DOHH2 (cell line): Measurements from ENCODE around the gene GPD1L.

Experiments
- EZH2phosphoT487 ChIP-seq: fragments of 200-600 bp; sonication (generic); IDR thresholded peaks from 2 replicates; pipeline ENCODE4 v1.6.1; 2017; ENCODE audit warnings: borderline replicate concordance, mild to moderate bottlenecking, antibody characterized with exemption, low read length, moderate library complexity, mixed read lengths
- TF ChIP-seq, protein P1 (sequence below): fragments of 200-600 bp; sonication (generic); IDR thresholded peaks from one replicate; pipeline ENCODE4 v1.5.1; 2014; ENCODE audit warnings: antibody characterized with exemption, mild to moderate bottlenecking, low read depth, low read length; ENCODE audit not compliant: poor library complexity, severe bottlenecking

DNA sequence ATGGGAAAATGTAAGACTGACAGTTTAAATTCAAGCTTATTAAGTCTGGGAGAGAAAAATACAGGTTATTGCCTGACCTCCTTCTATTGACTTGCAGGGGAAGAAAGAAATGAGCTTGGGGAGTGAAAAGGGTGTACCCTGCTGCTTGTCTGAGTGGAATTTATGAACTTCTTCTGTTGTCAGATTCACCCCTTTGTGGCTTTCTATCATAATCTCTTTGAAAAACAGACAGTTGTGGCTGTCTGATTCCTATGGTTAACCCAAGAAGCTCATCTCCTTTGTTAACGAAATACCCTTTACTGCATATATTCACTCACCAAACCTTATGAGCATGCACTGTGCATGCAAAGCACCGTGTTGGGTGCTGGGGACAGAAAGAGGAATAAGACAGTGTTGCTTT is 22.5 kb downstream of the GPD1L start:
- TF ChIP-seq, protein P1, sequence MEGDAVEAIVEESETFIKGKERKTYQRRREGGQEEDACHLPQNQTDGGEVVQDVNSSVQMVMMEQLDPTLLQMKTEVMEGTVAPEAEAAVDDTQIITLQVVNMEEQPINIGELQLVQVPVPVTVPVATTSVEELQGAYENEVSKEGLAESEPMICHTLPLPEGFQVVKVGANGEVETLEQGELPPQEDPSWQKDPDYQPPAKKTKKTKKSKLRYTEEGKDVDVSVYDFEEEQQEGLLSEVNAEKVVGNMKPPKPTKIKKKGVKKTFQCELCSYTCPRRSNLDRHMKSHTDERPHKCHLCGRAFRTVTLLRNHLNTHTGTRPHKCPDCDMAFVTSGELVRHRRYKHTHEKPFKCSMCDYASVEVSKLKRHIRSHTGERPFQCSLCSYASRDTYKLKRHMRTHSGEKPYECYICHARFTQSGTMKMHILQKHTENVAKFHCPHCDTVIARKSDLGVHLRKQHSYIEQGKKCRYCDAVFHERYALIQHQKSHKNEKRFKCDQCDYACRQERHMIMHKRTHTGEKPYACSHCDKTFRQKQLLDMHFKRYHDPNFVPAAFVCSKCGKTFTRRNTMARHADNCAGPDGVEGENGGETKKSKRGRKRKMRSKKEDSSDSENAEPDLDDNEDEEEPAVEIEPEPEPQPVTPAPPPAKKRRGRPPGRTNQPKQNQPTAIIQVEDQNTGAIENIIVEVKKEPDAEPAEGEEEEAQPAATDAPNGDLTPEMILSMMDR, result no peak
- no peak for TF ChIP-seq EZH2phosphoT487
